ENCODE results near the gene RAD51AP1. TPM values are rescaled to one million over a fixed set of nuclear protein-coding genes. Genes with fewer than 3 reads are reported as not detected.
"Not testable (repeated sequence)": the region's sequence is repeated elsewhere in the genome, so short reads cannot be mapped to it uniquely, and the experiment has no call there.

RAD51AP1 gene
- total RNA-seq, 1 donor from 2014 or later, result 9.3 TPM

GRCh38 chr12:4505376-4505986 lies 33.2 kb upstream of the RAD51AP1 start:
- no peaks in the 10 kb centered on the region for H3K27me3 ChIP-seq (ENCODE audit: control insufficient read depth, insufficient read depth, low read length)
- no peak overlapping the region for H3K4me3 ChIP-seq (ENCODE audit: low read depth, low read length)
- no peak for TF ChIP-seq CTCF (IDR thresholded peaks at IDR 0.05; ENCODE audit: insufficient read depth, low read length, poor library complexity, severe bottlenecking)
- H3K36me3 ChIP-seq (ENCODE audit: control insufficient read depth, insufficient read depth, low read length), result no peaks in the 10 kb centered on the region
- DNase-seq (ENCODE audit: low read depth), result no peak

DNA sequence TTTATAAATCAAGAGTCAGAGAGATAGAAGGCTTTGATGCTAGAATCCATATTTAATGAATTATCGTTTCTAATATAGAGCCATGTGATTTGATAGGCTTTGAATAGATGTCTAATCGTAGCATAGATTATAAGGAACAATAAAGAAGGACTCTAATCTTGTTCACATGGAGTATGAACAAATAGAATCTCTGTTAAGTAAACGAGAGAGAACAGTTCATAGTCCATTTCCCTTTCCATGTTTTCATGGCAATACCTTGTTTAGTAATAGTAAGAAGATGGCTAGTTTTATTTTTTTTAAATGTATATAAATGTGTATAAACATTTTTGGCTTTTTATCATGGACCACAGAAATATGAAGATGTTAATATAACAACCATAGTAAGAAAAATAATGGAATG lies 32.3 kb upstream of the RAD51AP1 start:
- Histone ChIP-seq H3K27me3 (ENCODE audit: control insufficient read depth, insufficient read depth, low read length) (no peaks in the 10 kb centered on the region), H3K36me3 (ENCODE audit: control insufficient read depth, insufficient read depth, low read length) (no peaks in the 10 kb centered on the region), H3K4me3 (ENCODE audit: low read depth, low read length) (no peak overlapping the region)
- TF ChIP-seq CTCF (IDR thresholded peaks at IDR 0.05; ENCODE audit: insufficient read depth, low read length, poor library complexity, severe bottlenecking), result no peak
- no peak for DNase-seq (ENCODE audit: low read depth)

DNA sequence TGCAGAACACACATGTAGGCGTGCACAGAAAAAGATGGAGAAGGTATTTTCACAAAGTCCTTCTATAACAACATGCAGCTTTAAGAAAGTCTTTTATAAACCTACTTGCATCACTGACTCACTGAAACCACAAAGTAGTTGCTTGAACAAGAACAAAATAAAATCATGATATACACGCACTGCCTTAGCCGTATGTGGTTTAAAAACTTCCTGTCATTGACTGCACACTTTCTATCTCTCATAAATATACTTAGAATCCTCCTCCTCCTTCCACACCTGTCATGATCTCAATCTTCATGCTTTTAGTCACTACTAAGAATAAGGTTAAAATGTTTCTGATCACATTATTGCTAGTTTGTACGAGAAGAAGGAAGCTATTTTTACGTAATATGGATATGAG lies 31.8 kb upstream of the RAD51AP1 start:
- no peaks in the 10 kb centered on the region for H3K36me3 ChIP-seq (ENCODE audit: control insufficient read depth, insufficient read depth, low read length)
- H3K27me3 ChIP-seq (ENCODE audit: control insufficient read depth, insufficient read depth, low read length), result no peaks in the 10 kb centered on the region
- no peak for TF ChIP-seq CTCF (IDR thresholded peaks at IDR 0.05; ENCODE audit: insufficient read depth, low read length, poor library complexity, severe bottlenecking)
- DNase-seq (ENCODE audit: low read depth), result no peak
- H3K4me3 ChIP-seq (ENCODE audit: low read depth, low read length), result no peak overlapping the region

DNA sequence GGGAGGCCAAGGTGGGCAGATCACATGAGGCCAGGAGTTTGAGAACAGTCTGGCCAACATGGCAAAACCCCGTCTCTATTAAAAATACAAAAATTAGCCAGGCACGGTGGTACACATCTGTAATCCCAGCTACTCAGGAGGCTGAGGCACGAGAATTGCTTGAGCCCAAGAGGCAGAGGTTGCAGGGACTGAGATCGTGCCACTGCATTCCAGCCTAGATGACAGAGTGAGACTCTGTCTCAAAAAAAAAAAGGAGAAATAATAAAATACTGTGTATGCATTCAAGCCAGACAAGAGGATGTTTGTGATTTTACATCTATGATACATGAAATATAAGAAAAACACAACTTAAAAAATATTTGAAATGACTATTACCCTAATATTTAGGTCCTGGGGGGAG lies 30.2 kb upstream of the RAD51AP1 start:
- not testable (repeated sequence) for H3K27me3 ChIP-seq (ENCODE audit: control insufficient read depth, insufficient read depth, low read length); H3K4me3 ChIP-seq (ENCODE audit: low read depth, low read length); DNase-seq (ENCODE audit: low read depth); H3K36me3 ChIP-seq (ENCODE audit: control insufficient read depth, insufficient read depth, low read length)

DNA sequence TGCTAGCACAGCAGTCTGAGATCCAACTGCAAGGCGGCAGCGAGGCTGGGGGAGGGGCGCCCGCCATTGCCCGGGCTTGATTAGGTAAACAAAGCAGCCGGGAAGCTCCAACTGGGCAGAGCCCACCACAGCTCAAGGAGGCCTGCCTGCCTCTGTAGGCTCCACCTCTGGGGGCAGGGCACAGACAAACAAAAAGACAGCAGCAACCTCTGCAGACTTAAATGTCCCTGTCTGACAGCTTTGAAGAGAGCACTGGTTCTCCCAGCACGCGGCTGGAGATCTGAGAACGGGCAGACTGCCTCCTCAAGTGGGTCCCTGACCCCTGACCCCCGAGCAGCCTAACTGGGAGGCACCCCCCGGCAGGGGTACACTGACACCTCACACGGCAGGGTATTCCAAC lies 29.4 kb upstream of the RAD51AP1 start:
- H3K36me3 ChIP-seq (ENCODE audit: control insufficient read depth, insufficient read depth, low read length), result not testable (repeated sequence)

GRCh38 chr12:4518106-4518728 lies 20.5 kb upstream of the RAD51AP1 start:
- Histone ChIP-seq H3K27me3 (ENCODE audit: control insufficient read depth, insufficient read depth, low read length) (no peaks in the 10 kb centered on the region), H3K36me3 (ENCODE audit: control insufficient read depth, insufficient read depth, low read length) (no peaks in the 10 kb centered on the region), H3K4me3 (ENCODE audit: low read depth, low read length) (no peak overlapping the region)
- DNase-seq (ENCODE audit: low read depth), result no peak
- no peak for TF ChIP-seq CTCF (IDR thresholded peaks at IDR 0.05; ENCODE audit: insufficient read depth, low read length, poor library complexity, severe bottlenecking)

More for the DNA sequence above, 29.4 kb upstream of the RAD51AP1 start:
- DNase-seq (ENCODE audit: low read depth); H3K4me3 ChIP-seq (ENCODE audit: low read depth, low read length); H3K27me3 ChIP-seq (ENCODE audit: control insufficient read depth, insufficient read depth, low read length): not testable (repeated sequence)

DNA sequence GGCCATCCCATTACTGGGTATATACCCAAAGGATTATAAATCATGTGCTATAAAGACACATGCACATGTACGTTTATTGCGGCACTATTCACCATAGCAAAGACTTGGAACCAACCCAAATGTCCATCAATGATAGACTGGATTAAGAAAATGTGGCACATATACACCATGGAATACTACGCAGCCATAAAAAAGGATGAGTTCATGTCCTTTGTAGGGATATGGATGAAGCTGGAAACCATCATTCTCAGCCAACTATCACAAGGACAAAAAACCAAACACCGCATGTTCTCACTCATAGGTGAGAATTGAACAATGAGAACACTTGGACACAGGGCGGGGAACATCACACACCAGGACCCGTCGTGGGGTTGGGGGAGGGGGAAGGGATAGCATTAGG lies 15.2 kb upstream of the RAD51AP1 start:
- H3K27me3 ChIP-seq (ENCODE audit: control insufficient read depth, insufficient read depth, low read length); H3K4me3 ChIP-seq (ENCODE audit: low read depth, low read length); H3K36me3 ChIP-seq (ENCODE audit: control insufficient read depth, insufficient read depth, low read length); DNase-seq (ENCODE audit: low read depth): not testable (repeated sequence)
